Fibroblast of lung (primary cell): ENCODE results near the gene KIAA0232. TPM values are rescaled to one million over a fixed set of nuclear protein-coding genes. Genes with fewer than 3 reads are reported as not detected.

Source experiments
- DNase-seq, 2 donors: peaks; one replicate each; pipeline versions ENCODE4 v3.0.0 to v3.0.0-alpha.2; 2010; ENCODE audit warnings: low read depth in 2 of 2
- H2AFZ ChIP-seq: 2 replicates; pipeline ENCODE4 v1.5.1; 2012; ENCODE audit warnings: low read length, control low read depth, inconsistent platforms
- H3K27ac ChIP-seq: 2 replicates; pipeline ENCODE4 v1.5.1; 2011; ENCODE audit warnings: low read length, control low read depth; ENCODE audit not compliant: insufficient read depth
- H3K27me3 ChIP-seq: 2 replicates; pipeline ENCODE4 v1.5.1; 2011; ENCODE audit warnings: mild to moderate bottlenecking, low read length; ENCODE audit not compliant: control insufficient read depth, insufficient read depth
- H3K36me3 ChIP-seq: 2 replicates; pipeline ENCODE4 v1.5.1; 2011; ENCODE audit warnings: low read length; ENCODE audit not compliant: control insufficient read depth, insufficient read depth
- H3K4me1 ChIP-seq: 2 replicates; pipeline ENCODE4 v1.5.1; 2011; ENCODE audit warnings: low read length; ENCODE audit not compliant: control insufficient read depth, insufficient read depth; ENCODE audit errors: extremely low read depth
- H3K4me2 ChIP-seq: 2 replicates; pipeline ENCODE4 v1.5.1; 2011; ENCODE audit warnings: low read length, control low read depth; ENCODE audit not compliant: insufficient read depth; ENCODE audit errors: extremely low read depth
- H3K4me3 ChIP-seq, 4 experiments: fragments of 200-600 bp in 1 of 4; sonication (generic) in 1 of 4; replicated peaks in 1 of 4; 2 replicates each; pipeline ENCODE4 v1.5.1; 2011 to 2016; ENCODE audit warnings: low read length in 4 of 4, low read depth in 3 of 4, mild to moderate bottlenecking in 3 of 4, control low read depth in 2 of 4, inconsistent platforms in 1 of 4, mixed read lengths in 1 of 4; ENCODE audit not compliant: insufficient read depth in 1 of 4; ENCODE audit errors: control extremely low read depth in 1 of 4
- H3K79me2 ChIP-seq: 2 replicates; pipeline ENCODE4 v1.5.1; 2012; ENCODE audit warnings: mild to moderate bottlenecking, low read length, inconsistent platforms; ENCODE audit not compliant: control insufficient read depth, insufficient read depth
- H3K9ac ChIP-seq: 2 replicates; pipeline ENCODE4 v1.5.1; 2011; ENCODE audit warnings: mild to moderate bottlenecking, low read length, control low read depth; ENCODE audit not compliant: insufficient read depth
- H3K9me3 ChIP-seq: 2 replicates; pipeline ENCODE4 v1.5.1; 2012; ENCODE audit warnings: low read depth, low read length; ENCODE audit not compliant: control insufficient read depth, insufficient read depth
- H4K20me1 ChIP-seq: 2 replicates; pipeline ENCODE4 v1.5.1; 2011; ENCODE audit warnings: low read length; ENCODE audit not compliant: control insufficient read depth, insufficient read depth; ENCODE audit errors: extremely low read depth
- CTCF ChIP-seq, 2 donors: IDR thresholded peaks in 1 of 2; conservative IDR thresholded peaks in 1 of 2; 1 replicate in 1 of 2; 2 replicates in 1 of 2; pipeline ENCODE4 v1.5.1; 2011 to 2012; ENCODE audit warnings: low read length in 2 of 2, control low read depth in 1 of 2, inconsistent platforms in 1 of 2, low read depth in 1 of 2, mild to moderate bottlenecking in 1 of 2
- EZH2 ChIP-seq: IDR thresholded peaks from 2 replicates; pipeline ENCODE4 v1.5.1; 2012; ENCODE audit warnings: low read length, control low read depth, mild to moderate bottlenecking; ENCODE audit errors: missing control alignments
- polyA plus RNA-seq, 2 donors: library from polyadenylated mRNA; depleted of rRNA in 1 of 2; stranded (reverse) in 1 of 2; unstranded in 1 of 2; fragments of >200 nt; gene quantifications; 2 replicates each; pipeline ENCODE4 v1.2.1, GENCODE V29; 2011 to 2012; ENCODE audit warnings: missing spikeins in 1 of 2
- total RNA-seq: library from RNA; depleted of rRNA; stranded (reverse); fragments of >200 nt; gene quantifications from 2 replicates; pipeline ENCODE4 v1.2.1, GENCODE V29; 2014

The KIAA0232 gene
- total and polyA plus RNA-seq, 2 donors (not counting 1 experiment from before 2014, with no cell fraction given): 18.0 to 18.8 TPM

- Histone ChIP-seq H3K4me2 (no peak overlapping the region), H3K9me3 (no peaks in the 10 kb centered on the region), H3K4me3 (no peak overlapping the region), H3K36me3 (no peaks in the 10 kb centered on the region), H3K4me1 (peaks cover 4% of the 10 kb centered on the region), H3K27ac (no peak overlapping the region), H3K79me2 (no peaks in the 10 kb centered on the region), H3K9ac (no peak overlapping the region), H4K20me1 (no peaks in the 10 kb centered on the region), H2AFZ (no peak overlapping the region), H3K27me3 (no peaks in the 10 kb centered on the region)
- no peak for DNase-seq
- TF ChIP-seq CTCF (conservative IDR thresholded peaks at IDR 0.05 in 1 of 2, IDR thresholded peaks at IDR 0.05 in 1 of 2; ENCODE audit: low read depth in 1 of 2, low read length in 2 of 2) (no peak), EZH2 (no peak)
These were observed 68.9 kb downstream of the KIAA0232 start for GRCh38 chr4:6851431-6851830.

GRCh38 chr4:6851962-6852361 is 69.4 kb downstream of the KIAA0232 start:
- Histone ChIP-seq H3K4me3 (no peak overlapping the region), H3K27ac (no peak overlapping the region), H3K4me2 (no peak overlapping the region), H3K9me3 (no peaks in the 10 kb centered on the region), H3K27me3 (no peaks in the 10 kb centered on the region), H2AFZ (no peak overlapping the region), H3K9ac (no peak overlapping the region), H4K20me1 (no peaks in the 10 kb centered on the region), H3K4me1 (peaks cover 4% of the 10 kb centered on the region), H3K79me2 (no peaks in the 10 kb centered on the region), H3K36me3 (no peaks in the 10 kb centered on the region)
- TF ChIP-seq CTCF (conservative IDR thresholded peaks at IDR 0.05 in 1 of 2, IDR thresholded peaks at IDR 0.05 in 1 of 2; ENCODE audit: low read depth in 1 of 2, low read length in 2 of 2): no peak
- DNase-seq: no peak

- Histone ChIP-seq H3K9me3 (no peaks in the 10 kb centered on the region), H4K20me1 (no peaks in the 10 kb centered on the region), H3K9ac (no peak overlapping the region), H3K36me3 (no peaks in the 10 kb centered on the region), H3K4me2 (no peak overlapping the region), H3K79me2 (no peaks in the 10 kb centered on the region), H3K27me3 (no peaks in the 10 kb centered on the region), H3K4me1 (peaks cover 4% of the 10 kb centered on the region), H3K27ac (no peak overlapping the region), H2AFZ (no peak overlapping the region), H3K4me3 (no peak overlapping the region)
- TF ChIP-seq EZH2: no peak
- DNase-seq: no peak
These were observed 70.1 kb downstream of the KIAA0232 start for GRCh38 chr4:6852582-6852981.
